ENCODE measurements around the gene FBXO7.
A peak's percentile ranks its signal among the peaks of the same experiment; 100 is the strongest.
"Not testable (repeated sequence)": the region's sequence is repeated elsewhere in the genome, so short reads cannot be mapped to it uniquely, and the experiment has no call there.

FBXO7 gene

DNA sequence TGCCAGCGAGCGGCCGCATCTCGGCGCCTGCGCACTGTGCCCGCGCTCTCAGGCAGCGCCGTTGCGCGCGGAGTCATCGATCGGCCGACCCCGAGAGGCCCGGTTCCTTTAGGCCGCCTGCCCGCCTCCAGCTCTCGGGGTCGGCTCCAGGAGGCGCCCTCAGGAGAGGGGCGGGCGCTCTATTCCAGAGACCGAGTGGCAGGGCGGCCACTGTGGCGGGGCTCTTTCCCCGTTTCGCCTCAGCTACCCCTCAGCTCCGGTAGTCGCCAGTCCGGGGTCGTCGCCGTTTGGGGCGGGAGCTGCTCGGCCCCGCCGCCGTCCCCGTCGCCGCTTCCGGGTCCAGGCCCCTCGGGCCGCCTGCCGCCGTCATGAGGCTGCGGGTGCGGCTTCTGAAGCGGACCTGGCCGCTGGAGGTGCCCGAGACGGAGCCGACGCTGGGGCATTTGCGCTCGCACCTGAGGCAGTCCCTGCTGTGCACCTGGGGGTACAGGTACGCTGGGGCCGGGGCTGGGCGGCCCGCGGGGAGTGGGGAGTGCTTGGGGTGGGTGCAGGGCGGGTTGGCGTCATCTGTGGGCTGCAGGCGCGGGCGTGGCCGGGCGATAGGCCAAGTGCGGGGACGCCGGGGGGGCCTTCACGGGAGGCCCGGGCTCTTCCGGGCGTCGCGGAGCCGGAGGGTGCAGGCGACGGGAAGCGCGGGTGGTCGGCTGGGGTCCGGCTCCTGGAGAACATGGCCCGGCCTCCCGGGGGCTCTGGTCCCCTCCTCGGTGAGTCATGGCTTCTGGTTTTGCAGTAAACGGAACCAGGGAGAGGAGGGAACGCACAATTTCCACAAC is at the start of gene FBXO7:
Gene FBXO7 (plus strand): TSS at position 177 of the 833 bp plus-strand sequence. CDS start 192 bp downstream, at position 369.
- DNase-seq, result peak; percentile 78

DNA sequence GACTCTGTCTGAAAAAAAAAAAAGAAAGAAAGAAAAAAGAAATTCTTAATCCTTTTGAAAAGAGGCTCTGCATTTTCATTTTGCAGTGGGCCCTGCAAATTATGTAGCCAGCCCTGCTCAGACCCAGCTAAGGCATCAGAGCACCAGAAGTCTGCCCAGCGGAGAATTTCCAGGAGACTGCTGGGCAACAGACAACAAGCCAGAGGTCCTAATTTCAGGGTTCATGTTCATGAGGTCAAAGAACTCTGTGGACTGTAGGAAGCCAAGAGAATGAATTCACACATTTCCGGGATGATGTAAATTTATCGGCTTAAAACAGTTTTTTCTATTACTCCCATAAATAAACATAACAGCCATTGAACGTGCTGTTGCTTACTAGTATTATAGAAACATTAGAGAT is 47.7 kb upstream of the FBXO7 start:
- no peak for DNase-seq

DNA sequence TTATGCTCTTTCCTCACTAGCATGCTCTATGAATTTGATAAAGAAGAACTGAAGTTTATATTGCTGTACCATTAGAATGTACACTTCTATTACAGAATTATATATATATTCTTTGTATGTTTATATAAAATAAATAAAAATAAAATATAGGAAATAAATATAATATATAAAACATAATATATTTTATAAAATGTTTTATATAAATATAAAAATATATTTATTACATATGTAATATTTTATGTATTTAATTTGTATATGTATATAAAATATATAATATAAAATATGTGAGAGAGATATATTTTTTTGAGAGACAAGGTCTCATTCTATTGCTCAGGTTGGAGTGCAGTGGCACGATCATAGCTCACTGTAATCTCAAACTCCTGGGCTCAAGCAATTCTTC is 44.3 kb upstream of the FBXO7 start:
- no peak for DNase-seq

GRCh38 chr22:32444068-32444467 is 30.5 kb upstream of the FBXO7 start:
- DNase-seq, result no peak

- DNase-seq, result no peak
Measured at GRCh38 chr22:32446321-32446720, 28.3 kb upstream of the FBXO7 start.

DNA sequence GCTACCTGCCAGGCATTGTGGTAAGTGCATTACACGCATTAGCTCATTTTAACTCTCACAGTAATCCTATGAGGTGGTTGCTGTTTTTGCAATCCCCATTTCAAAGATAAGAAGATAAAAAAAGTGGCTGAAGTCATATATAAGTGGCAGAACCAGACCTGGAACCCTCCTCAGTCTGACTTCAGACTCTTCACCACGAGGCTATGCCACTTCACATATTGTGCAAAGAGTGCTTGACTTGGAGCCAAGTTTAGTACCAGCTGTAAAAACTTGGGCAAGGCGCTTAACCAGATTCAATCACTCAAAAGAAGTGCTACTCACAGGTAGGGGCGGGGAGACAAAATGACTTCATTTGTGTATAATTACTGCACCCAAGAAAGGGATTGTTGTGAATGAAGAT is 25.6 kb upstream of the FBXO7 start:
- no peak for DNase-seq

- no peak for DNase-seq
Measured at GRCh38 chr22:32457031-32457430, 17.6 kb upstream of the FBXO7 start.

DNA sequence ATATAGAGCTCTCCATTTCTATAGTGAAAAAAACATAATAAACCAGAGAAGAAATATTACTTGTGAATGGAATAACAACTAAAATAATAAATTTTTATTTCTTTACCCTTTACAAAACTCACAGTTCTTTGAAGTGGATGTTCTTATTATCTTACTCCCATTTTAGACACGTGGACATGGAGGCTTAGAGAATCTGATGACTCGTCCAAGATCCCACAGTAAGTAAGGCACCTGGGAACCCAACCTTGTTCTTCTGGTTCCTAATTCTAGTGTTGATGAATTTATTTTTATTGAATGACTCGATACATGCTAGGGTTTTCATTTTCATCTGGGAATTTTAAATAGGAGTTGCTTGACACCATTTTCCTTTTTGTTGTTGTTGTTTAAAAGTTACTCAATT is 12.2 kb upstream of the FBXO7 start:
- no peak for DNase-seq

- DNase-seq, result no peak
Measured at GRCh38 chr22:32465661-32466060, 8.9 kb upstream of the FBXO7 start.

- DNase-seq, result no peak
Measured at GRCh38 chr22:32466496-32466895, 8.1 kb upstream of the FBXO7 start.

DNA sequence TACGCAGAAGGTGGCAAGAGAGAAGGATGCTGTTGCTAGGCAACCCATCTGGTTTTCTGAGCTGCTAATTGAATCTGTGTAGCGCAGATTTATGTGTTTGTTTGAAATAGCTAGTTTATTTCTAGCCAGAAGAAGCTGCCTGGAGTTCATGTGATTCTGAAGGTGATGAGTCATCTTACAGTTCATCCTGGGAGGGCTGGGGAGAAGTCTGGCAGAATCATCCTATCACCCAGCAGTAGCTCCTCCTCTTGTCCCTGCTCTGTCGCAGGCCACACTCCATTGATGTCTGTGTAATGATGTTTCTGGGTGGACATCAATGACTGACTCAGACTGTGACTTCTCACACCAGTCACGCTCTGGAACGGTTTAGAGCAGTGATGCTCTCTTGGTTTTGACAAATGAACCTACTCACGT is 4.8 kb upstream of the FBXO7 start:
- no peak for DNase-seq

DNA sequence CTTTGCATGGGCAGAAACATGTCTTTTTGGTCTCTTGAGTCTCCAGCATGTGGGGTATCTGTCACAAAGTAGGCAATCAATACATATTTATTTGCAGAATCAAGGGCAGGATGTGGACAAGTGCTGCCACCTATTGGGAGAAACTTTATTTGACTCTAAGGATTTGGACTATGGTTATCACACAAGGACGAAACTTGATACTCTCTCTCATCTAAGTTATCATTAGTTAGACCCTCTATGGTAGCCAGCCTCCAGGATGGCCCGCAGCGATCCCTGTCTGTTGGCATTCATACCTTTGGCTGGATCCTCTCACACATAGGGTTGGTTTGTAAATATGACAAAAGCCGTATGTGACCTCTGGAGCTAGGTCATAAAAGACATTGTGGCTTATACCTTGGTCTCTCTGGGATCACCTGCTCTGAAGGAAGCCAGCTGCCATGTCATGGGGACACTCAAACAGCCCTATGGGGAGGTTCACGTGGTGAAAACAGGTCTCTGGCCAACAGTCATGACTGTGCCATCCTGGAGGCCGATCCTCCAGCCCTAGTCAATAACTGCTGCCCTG is 1.1 kb upstream of the FBXO7 start:
- DNase-seq, result no peak

GRCh38 chr22:32475468-32476010 is 928 bp downstream of the FBXO7 start:
- no peak for DNase-seq

DNA sequence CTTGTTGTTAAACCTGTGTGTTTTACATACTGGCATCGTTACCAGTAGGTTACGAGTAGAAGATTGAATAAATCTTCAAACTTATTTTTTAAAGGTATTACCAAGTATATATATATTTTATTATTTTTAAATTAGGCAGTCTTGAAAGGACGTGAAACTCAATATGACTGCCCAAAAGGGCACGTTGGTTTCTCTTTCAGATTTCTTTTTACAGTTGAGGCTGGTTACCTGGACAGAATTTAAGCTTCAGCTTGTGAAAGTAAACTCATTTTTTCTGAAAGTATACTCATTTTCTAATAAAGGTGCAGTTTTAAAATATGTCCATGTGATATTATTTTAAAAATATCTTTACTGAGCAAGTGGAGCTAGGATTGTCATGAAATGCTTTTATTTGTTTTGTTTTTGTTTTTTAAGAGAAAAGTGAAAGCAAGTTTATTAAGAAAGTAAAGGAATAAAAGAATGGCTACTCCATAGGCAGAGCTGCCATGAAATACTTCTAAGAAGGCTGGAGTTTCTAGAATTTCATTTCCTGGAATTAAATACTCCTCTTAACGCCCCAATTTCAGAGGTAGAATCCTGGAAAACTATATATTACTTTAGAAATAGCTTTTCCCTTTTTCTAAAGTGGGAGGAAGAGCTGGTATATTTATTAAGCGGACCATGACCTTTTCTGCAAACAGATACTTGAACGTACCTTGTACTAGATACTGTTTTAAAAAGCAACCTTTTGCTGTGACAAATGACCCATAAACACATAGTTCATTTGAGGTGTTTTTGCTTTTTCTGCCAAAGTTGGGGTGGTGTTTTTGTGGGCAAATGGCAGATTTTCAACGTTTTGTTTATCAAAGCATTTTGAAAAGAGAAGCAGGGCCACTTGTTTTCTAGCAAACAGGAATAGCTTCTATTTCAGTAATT is 1.9 kb downstream of the FBXO7 start:
- DNase-seq, result no peak

DNA sequence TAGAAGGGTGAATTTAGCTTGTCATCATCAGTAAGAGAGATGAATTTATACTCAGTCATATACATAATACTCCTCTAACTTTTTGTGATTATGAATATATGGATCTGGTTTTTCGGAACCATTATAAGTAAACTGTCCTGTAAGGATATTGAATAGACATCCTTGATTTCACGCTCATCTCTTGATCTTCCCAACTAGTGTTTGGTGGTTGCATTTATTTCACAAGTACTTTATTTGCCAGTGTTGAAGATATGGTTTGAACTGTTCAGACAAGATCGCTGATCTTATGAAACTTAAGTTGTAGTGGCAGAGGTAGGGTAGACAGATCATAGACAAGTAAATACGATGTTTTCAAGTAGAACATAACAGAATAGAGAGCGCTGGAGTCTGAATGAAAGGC is 3.0 kb downstream of the FBXO7 start:
- DNase-seq, result no peak

GRCh38 chr22:32478552-32478951 is 3.9 kb downstream of the FBXO7 start:
- DNase-seq, result not testable (repeated sequence)

DNA sequence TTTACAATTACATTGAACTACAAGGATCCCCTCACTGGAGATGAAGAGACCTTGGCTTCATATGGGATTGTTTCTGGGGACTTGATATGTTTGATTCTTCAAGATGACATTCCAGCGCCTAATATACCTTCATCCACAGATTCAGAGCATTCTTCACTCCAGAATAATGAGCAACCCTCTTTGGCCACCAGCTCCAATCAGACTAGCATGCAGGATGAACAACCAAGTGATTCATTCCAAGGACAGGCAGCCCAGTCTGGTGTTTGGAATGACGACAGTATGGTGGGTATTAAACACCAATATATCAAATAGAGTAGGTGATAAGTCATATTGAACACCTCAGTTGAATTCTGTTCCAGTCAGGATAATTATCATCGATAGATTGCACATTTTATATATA is 4.4 kb downstream of the FBXO7 start:
- DNase-seq, result no peak

GRCh38 chr22:32480238-32480637 is 5.6 kb downstream of the FBXO7 start:
- DNase-seq, result no peak

DNA sequence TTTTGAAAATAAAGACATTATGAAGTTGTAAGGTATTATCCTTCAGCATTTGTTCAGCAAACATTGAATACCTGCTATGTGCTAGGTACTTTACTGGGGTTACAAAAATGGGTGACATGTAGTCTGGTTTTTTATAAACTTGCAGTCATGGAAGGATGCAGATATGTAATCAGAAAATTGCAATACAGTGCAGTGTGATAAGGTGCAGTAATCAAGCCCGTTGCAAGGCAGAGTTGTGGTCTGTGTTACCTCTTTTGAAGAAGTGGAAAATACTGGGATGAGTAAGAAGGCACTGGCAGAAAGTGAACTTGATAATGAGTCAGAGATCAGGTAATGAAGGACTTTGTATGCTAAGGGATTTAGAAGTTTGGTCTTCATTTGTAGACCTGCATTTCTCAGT is 8.1 kb downstream of the FBXO7 start:
- no peak for DNase-seq

GRCh38 chr22:32486656-32487390 is 12.2 kb downstream of the FBXO7 start:
- DNase-seq, result no peak

DNA sequence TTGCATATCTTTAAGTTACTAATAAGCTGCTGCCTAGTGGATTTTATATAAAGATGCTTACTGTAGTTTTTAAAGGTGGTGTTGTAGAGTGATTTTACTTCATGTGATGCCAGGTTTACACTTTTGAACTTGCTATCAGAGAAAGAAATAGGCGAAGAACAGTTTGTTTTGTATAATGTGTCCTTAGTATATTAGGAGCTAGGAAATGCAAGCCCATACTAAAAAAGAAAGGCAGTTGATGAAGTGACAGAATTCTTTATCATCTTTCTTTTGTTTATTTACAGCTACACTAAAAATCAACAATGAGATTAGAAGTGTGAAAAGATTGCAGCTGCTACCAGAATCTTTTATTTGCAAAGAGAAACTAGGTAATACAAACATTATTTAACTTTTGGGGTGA is 12.8 kb downstream of the FBXO7 start:
- no peak for DNase-seq

- DNase-seq, result no peak
Measured at GRCh38 chr22:32489377-32489776, 14.8 kb downstream of the FBXO7 start.

DNA sequence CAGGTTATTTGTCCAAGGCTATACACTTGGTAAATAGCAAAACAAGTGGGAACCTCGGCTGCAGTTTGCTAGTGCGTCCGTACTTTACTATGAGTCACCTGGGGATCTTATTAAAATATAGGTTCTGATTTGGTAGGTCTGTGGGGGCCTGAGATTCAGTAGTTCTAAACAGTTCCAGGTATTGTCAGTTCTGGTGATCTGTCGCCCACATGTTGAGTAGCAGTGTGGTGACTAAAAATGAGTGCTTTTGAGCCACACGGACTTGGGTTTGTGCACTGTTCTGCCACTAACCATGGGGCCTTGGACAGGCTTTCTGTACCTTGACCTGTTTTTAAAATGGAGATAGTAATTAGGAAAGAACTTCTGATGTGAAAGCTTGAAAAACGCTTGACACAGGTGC is 15.7 kb downstream of the FBXO7 start:
- DNase-seq, result no peak

Measured in activated CD4-positive, alpha-beta T cell treated with anti-CD3 and anti-CD28 coated beads for 1 hour (primary cell).